Calu3 (cell line): Measurements from ENCODE around the gene ST8SIA4. TPM values are rescaled to one million over a fixed set of nuclear protein-coding genes. Genes with fewer than 3 reads are reported as not detected.

Source experiments
- microRNA-seq: library from miRNA; unstranded; fragments of <30 nt; microRNA quantifications from one replicate; pipeline ENCODE4 v1.2.0, GENCODE V29; 2022
- total RNA-seq: library from RNA; stranded (reverse); gene quantifications from 2 replicates; pipeline ENCODE4 v1.2.3, GENCODE V29; 2022

The ST8SIA4 gene
- total RNA-seq, 1 experiment from 2014 or later, result not detected

Small RNA genes within 50 kb of the gene (microRNA-seq; reads per million reads assigned to microRNA genes)
- not detected for gene MIR548P
